ENCODE data around the gene RELN.

- no peak for TF ChIP-seq POLR2A (IDR thresholded peaks at IDR 0.05)
- TF ChIP-seq CTCF (IDR thresholded peaks at IDR 0.05): no peak
Measured at GRCh38 chr7:103855671-103856070, 133.8 kb downstream of the RELN start.
